GM12878 (cell line): Measurements from ENCODE around the gene TSC22D1. TPM values are rescaled to one million over a fixed set of nuclear protein-coding genes. Genes with fewer than 3 reads are reported as not detected.
A peak's percentile ranks its signal among the peaks of the same experiment; 100 is the strongest.

Source experiments
- CEBPB ChIP-seq, 2 experiments: fragments of 150-350 bp in 1 of 2; IDR thresholded peaks; 2 replicates each; pipeline ENCODE4 v1.6.1; 2012 to 2014; ENCODE audit warnings: low read depth in 2 of 2, low read length in 2 of 2, borderline replicate concordance in 1 of 2, inconsistent platforms in 1 of 2
- EP300 ChIP-seq, 2 experiments: fragments of 150-350 bp in 1 of 2; IDR thresholded peaks; 2 replicates each; pipeline ENCODE4 v1.6.1; 2011 to 2012; ENCODE audit warnings: low read depth in 2 of 2, low read length in 2 of 2, borderline replicate concordance in 1 of 2, improper control_type of control experiment in 1 of 2, inconsistent platforms in 1 of 2; ENCODE audit not compliant: control insufficient read depth in 1 of 2
- HDAC6 ChIP-seq: fragments of 200-600 bp; sonication (generic); IDR thresholded peaks from one replicate; pipeline ENCODE4 v1.8.0; 2017; ENCODE audit warnings: antibody characterized with exemption; ENCODE audit not compliant: unreplicated experiment
- KDM1A ChIP-seq: fragments of 200-600 bp; sonication (generic); IDR thresholded peaks from 2 replicates; pipeline ENCODE4 v1.6.1; 2016; ENCODE audit warnings: borderline replicate concordance
- KLF5 ChIP-seq: fragments of 450-650 bp; IDR thresholded peaks from 2 replicates; pipeline ENCODE4 v1.6.1; 2014; ENCODE audit warnings: mild to moderate bottlenecking; ENCODE audit not compliant: partially characterized antibody
- PAX5 ChIP-seq: IDR thresholded peaks from 2 replicates; pipeline ENCODE4 v1.6.1; 2011; ENCODE audit warnings: low read depth, low read length, borderline replicate concordance
- POLR2AphosphoS2 ChIP-seq: IDR thresholded peaks from 2 replicates; pipeline ENCODE4 v1.6.1; 2011; ENCODE audit warnings: low read depth, mild to moderate bottlenecking, low read length, improper control_type of control experiment, moderate library complexity
- RFX5 ChIP-seq: IDR thresholded peaks from 2 replicates; pipeline ENCODE4 v1.6.1; 2011; ENCODE audit warnings: low read depth, low read length, improper control_type of control experiment
- polyA plus RNA-seq, 11 experiments: library from polyadenylated mRNA; depleted of rRNA in 4 of 11; unstranded in 6 of 11; stranded (reverse) in 5 of 11; fragments of >200 nt; fragmentation: Nextera tagmentation in 4 of 11; fragmentation: Illumina TruSeq in 1 of 11; extraction: Ambion mirVana in 4 of 11; extraction: Trizol in 1 of 11; gene quantifications; 1 replicate in 1 of 11; 2 replicates in 10 of 11; pipeline versions ENCODE4 v1.2.1 to v1.2.3, GENCODE V29; 2011 to 2016; ENCODE audit warnings: inconsistent platforms in 2 of 11, missing spikeins in 2 of 11, low read depth in 1 of 11
- total RNA-seq, 4 experiments: library from RNA; depleted of rRNA in 3 of 4; stranded (reverse); fragments of >200 nt in 3 of 4; fragmentation: Illumina TruSeq in 1 of 4; extraction: Trizol in 1 of 4; gene quantifications; 2 replicates each; pipeline versions ENCODE4 v1.2.1 to v1.2.3, GENCODE V29; 2013 to 2021
- TF ChIP-seq, protein P1 (sequence below): fragments of 450-650 bp; IDR thresholded peaks from 2 replicates; pipeline ENCODE4 v1.6.1; 2017; ENCODE audit warnings: low read depth, mild to moderate bottlenecking, moderate library complexity
- TF ChIP-seq, protein P2 (sequence below): IDR thresholded peaks from 2 replicates; pipeline ENCODE4 v1.6.1; 2011; ENCODE audit warnings: low read depth, low read length, improper control_type of control experiment, borderline replicate concordance
- TF ChIP-seq, protein P3 (sequence below): fragments of 450-650 bp; formaldehyde crosslinking; IDR thresholded peaks from 2 replicates; pipeline ENCODE4 v1.4.0; 2020; ENCODE audit warnings: mild to moderate bottlenecking, moderate library complexity
- TF ChIP-seq, protein P4 (sequence below): fragments of 150-350 bp; IDR thresholded peaks from 2 replicates; pipeline ENCODE4 v1.6.1; 2014; ENCODE audit warnings: mild to moderate bottlenecking, low read depth, low read length
- TF ChIP-seq, protein P5 (sequence below): fragments of 150-350 bp; IDR thresholded peaks from 2 replicates; pipeline ENCODE4 v1.6.1; 2016; ENCODE audit warnings: low read depth, low read length

TSC22D1 gene
- total and polyA plus RNA-seq, 10 of the 15 experiments (the other 5 are each of a cell fraction or from before 2014, with no cell fraction given) = 0.37 to 15.7 (median 7.5) TPM

DNA sequence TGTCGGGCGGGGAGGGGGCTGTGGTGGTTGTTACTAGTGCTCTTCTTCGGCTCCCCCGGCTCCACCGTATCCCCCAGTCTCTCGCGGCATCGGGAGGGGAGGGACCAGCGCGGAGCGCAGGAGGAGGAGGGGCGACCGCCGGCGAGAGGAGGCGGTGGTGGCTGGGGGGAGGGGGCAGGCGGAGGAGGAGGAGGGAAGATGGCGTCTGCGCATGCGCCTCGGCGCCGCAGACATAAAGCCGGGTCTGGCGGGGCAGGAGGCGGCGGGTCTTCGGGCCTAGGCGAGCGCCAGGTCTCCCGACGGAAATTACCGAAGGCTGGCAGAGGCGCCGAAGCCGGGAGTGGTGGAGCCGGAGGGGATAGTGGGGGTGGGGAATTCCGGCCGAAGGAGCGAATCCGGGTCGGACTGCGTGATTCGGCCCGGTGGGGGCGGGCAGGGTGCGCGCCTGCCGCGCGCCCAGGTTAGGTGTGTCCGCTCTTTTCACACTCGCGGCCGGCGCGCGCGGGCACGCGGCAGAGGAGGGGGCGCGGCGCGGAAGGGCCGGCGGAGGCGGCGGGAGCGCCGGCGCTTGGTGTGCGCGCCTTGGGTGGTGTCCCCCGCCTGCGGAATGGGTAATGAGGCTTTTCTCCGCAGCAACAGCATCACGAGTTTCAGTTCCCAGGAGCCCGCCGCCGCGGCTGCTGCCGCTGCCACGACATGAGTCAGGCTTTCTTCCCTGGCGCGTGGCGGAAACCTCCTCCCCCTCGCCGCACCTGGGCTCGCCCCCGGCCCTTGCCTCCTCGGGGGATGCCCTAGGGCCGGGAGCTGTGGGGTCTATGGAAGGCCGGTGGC lies 1.3 kb upstream of the TSC22D1 start (continued):
- TF ChIP-seq, protein P1, sequence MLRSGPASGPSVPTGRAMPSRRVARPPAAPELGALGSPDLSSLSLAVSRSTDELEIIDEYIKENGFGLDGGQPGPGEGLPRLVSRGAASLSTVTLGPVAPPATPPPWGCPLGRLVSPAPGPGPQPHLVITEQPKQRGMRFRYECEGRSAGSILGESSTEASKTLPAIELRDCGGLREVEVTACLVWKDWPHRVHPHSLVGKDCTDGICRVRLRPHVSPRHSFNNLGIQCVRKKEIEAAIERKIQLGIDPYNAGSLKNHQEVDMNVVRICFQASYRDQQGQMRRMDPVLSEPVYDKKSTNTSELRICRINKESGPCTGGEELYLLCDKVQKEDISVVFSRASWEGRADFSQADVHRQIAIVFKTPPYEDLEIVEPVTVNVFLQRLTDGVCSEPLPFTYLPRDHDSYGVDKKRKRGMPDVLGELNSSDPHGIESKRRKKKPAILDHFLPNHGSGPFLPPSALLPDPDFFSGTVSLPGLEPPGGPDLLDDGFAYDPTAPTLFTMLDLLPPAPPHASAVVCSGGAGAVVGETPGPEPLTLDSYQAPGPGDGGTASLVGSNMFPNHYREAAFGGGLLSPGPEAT = 0 out of 2 replicates have a peak, but pooled peaks have one; percentile 38
- TF ChIP-seq, protein P2, sequence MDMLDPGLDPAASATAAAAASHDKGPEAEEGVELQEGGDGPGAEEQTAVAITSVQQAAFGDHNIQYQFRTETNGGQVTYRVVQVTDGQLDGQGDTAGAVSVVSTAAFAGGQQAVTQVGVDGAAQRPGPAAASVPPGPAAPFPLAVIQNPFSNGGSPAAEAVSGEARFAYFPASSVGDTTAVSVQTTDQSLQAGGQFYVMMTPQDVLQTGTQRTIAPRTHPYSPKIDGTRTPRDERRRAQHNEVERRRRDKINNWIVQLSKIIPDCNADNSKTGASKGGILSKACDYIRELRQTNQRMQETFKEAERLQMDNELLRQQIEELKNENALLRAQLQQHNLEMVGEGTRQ = no peak
- no peak for TF ChIP-seq POLR2AphosphoS2
- no peak for TF ChIP-seq KLF5
- no peak for TF ChIP-seq CEBPB (IDR thresholded peaks at IDR 0.05; ENCODE audit: borderline replicate concordance in 1 of 2, low read depth in 2 of 2, low read length in 2 of 2)
- 0 out of 2 replicates have a peak, but pooled peaks have one; percentile 43 for TF ChIP-seq RFX5
- TF ChIP-seq, protein P3, sequence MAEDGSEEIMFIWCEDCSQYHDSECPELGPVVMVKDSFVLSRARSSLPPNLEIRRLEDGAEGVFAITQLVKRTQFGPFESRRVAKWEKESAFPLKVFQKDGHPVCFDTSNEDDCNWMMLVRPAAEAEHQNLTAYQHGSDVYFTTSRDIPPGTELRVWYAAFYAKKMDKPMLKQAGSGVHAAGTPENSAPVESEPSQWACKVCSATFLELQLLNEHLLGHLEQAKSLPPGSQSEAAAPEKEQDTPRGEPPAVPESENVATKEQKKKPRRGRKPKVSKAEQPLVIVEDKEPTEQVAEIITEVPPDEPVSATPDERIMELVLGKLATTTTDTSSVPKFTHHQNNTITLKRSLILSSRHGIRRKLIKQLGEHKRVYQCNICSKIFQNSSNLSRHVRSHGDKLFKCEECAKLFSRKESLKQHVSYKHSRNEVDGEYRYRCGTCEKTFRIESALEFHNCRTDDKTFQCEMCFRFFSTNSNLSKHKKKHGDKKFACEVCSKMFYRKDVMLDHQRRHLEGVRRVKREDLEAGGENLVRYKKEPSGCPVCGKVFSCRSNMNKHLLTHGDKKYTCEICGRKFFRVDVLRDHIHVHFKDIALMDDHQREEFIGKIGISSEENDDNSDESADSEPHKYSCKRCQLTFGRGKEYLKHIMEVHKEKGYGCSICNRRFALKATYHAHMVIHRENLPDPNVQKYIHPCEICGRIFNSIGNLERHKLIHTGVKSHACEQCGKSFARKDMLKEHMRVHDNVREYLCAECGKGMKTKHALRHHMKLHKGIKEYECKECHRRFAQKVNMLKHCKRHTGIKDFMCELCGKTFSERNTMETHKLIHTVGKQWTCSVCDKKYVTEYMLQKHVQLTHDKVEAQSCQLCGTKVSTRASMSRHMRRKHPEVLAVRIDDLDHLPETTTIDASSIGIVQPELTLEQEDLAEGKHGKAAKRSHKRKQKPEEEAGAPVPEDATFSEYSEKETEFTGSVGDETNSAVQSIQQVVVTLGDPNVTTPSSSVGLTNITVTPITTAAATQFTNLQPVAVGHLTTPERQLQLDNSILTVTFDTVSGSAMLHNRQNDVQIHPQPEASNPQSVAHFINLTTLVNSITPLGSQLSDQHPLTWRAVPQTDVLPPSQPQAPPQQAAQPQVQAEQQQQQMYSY (CRISPR knock-in tag) = no peak
- peak; percentile 85; the same call in 1 of the 2 replicates for TF ChIP-seq PAX5
- TF ChIP-seq KDM1A = no peak
- TF ChIP-seq EP300 (IDR thresholded peaks at IDR 0.05; ENCODE audit: borderline replicate concordance in 1 of 2, control insufficient read depth in 1 of 2, low read depth in 2 of 2, low read length in 2 of 2) = peak; percentile 41 to 55; a peak in 3 of 4 replicates
- TF ChIP-seq, protein P4, sequence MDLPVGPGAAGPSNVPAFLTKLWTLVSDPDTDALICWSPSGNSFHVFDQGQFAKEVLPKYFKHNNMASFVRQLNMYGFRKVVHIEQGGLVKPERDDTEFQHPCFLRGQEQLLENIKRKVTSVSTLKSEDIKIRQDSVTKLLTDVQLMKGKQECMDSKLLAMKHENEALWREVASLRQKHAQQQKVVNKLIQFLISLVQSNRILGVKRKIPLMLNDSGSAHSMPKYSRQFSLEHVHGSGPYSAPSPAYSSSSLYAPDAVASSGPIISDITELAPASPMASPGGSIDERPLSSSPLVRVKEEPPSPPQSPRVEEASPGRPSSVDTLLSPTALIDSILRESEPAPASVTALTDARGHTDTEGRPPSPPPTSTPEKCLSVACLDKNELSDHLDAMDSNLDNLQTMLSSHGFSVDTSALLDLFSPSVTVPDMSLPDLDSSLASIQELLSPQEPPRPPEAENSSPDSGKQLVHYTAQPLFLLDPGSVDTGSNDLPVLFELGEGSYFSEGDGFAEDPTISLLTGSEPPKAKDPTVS = no peak
- peak; percentile 22 for TF ChIP-seq HDAC6
- TF ChIP-seq, protein P5, sequence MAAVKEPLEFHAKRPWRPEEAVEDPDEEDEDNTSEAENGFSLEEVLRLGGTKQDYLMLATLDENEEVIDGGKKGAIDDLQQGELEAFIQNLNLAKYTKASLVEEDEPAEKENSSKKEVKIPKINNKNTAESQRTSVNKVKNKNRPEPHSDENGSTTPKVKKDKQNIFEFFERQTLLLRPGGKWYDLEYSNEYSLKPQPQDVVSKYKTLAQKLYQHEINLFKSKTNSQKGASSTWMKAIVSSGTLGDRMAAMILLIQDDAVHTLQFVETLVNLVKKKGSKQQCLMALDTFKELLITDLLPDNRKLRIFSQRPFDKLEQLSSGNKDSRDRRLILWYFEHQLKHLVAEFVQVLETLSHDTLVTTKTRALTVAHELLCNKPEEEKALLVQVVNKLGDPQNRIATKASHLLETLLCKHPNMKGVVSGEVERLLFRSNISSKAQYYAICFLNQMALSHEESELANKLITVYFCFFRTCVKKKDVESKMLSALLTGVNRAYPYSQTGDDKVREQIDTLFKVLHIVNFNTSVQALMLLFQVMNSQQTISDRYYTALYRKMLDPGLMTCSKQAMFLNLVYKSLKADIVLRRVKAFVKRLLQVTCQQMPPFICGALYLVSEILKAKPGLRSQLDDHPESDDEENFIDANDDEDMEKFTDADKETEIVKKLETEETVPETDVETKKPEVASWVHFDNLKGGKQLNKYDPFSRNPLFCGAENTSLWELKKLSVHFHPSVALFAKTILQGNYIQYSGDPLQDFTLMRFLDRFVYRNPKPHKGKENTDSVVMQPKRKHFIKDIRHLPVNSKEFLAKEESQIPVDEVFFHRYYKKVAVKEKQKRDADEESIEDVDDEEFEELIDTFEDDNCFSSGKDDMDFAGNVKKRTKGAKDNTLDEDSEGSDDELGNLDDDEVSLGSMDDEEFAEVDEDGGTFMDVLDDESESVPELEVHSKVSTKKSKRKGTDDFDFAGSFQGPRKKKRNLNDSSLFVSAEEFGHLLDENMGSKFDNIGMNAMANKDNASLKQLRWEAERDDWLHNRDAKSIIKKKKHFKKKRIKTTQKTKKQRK = no peak
